ENCODE data around the gene ACTL6B.

Gene ACTL6B

DNA sequence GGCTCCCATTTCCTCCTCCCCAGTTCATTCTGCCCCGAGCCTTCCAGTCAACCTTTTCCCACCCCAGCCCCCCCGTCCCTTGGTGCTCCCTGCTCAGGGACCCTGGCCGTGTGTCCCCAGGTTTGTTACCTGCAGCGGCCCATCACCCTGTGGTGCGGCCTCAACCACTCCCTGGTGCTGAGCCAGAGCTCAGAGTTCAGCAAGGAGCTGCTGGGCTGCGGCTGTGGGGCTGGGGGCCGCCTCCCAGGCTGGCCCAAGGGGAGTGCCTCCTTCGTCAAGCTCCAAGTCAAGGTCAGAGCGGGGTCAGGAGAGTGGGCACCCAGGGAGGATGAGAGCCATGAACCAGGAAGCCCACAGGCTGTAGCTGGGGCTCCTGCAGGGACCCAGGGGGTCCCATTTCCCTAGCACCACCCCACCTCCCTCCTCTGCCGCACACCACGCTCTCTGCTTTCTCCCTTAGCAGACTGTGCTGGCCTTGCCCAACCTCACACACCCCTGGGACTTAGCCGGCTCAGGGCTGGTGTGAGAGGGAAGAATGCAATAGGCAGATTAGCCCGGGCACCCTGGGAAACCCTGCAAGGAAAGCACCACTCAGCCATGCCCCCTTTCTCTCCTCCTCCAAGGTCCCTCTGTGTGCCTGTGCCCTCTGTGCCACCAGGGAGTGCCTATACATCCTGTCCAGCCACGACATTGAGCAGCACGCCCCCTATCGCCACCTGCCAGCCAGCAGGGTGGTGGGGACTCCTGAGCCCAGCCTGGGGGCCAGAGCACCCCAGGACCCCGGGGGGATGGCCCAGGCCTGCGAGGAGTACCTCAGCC is 56.1 kb downstream of the ACTL6B start:
- no peak for DNase-seq (ENCODE audit: low read depth)

DNA sequence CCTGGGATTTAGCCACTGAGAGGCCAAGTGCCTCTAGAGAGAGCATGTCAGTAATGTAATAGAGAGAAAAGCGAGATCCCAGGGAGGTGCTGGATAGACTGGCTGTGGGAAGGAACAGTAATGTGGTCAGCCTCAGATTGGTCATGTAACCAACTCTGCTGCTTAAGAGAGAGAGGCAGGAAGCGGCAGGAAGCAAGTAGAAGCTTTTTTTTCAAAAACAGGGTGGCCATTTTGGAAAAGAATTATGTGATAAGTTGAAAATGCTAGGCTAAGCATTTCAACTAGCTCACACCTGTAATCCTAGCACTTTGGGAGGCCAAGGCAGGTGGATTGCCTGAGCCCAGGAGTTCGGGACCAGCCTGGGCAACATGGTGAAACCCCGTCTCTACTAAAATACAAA is 57.8 kb downstream of the ACTL6B start:
- DNase-seq (ENCODE audit: low read depth): no peak

- no peak for DNase-seq (ENCODE audit: low read depth)
Observed at GRCh38 chr7:100595188-100595587, 61.1 kb downstream of the ACTL6B start.

All from stimulated activated CD4-positive, alpha-beta T cell treated with anti-CD3 and anti-CD28 coated beads, Interleukin-2, amount 100 ng/mL, for 4 hours (primary cell).